Measurements from ENCODE around the gene PTPRD.

Gene PTPRD

GRCh38 chr9:9574080-9574479, 1038.7 kb downstream of the PTPRD start (continued):
- TF ChIP-seq ZNF280C (tag by site-specific recombination; IDR thresholded peaks at IDR 0.05) (no peak), ZNF785 (tag by site-specific recombination; IDR thresholded peaks at IDR 0.05) (no peak), ZNF169 (tag by site-specific recombination; IDR thresholded peaks at IDR 0.05) (no peak), KLF10 (tag by site-specific recombination; IDR thresholded peaks at IDR 0.05) (no peak), ZNF350 (tag by site-specific recombination; IDR thresholded peaks at IDR 0.05) (no peak), ZBTB49 (tag by site-specific recombination; IDR thresholded peaks at IDR 0.05; ENCODE audit: low read depth) (no peak)
- TF ChIP-seq, protein P1, sequence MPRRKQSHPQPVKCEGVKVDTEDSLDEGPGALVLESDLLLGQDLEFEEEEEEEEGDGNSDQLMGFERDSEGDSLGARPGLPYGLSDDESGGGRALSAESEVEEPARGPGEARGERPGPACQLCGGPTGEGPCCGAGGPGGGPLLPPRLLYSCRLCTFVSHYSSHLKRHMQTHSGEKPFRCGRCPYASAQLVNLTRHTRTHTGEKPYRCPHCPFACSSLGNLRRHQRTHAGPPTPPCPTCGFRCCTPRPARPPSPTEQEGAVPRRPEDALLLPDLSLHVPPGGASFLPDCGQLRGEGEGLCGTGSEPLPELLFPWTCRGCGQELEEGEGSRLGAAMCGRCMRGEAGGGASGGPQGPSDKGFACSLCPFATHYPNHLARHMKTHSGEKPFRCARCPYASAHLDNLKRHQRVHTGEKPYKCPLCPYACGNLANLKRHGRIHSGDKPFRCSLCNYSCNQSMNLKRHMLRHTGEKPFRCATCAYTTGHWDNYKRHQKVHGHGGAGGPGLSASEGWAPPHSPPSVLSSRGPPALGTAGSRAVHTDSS (tag by site-specific recombination; IDR thresholded peaks at IDR 0.05): no peak
- TF ChIP-seq, protein P2, sequence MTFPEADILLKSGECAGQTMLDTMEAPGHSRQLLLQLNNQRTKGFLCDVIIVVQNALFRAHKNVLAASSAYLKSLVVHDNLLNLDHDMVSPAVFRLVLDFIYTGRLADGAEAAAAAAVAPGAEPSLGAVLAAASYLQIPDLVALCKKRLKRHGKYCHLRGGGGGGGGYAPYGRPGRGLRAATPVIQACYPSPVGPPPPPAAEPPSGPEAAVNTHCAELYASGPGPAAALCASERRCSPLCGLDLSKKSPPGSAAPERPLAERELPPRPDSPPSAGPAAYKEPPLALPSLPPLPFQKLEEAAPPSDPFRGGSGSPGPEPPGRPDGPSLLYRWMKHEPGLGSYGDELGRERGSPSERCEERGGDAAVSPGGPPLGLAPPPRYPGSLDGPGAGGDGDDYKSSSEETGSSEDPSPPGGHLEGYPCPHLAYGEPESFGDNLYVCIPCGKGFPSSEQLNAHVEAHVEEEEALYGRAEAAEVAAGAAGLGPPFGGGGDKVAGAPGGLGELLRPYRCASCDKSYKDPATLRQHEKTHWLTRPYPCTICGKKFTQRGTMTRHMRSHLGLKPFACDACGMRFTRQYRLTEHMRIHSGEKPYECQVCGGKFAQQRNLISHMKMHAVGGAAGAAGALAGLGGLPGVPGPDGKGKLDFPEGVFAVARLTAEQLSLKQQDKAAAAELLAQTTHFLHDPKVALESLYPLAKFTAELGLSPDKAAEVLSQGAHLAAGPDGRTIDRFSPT (tag by site-specific recombination; IDR thresholded peaks at IDR 0.05): no peak

DNA sequence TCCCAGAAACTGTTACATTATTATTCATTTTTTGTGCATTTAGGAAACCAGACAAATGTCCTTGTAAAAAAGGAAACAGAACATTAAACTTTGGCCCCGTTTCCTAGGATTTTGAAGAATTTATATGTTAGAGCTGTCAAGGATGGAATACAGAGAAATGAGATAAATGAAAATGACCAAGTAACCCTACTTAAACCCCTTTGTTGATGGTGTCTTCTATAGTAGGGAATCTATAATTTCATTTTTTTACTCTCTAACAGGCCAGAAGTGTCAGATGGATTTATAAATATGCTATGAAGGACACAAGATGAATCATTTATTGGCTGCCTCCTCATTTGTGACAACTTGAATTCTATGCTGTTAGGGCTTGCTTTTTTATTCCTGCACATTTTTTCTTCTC, 1047.1 kb downstream of the PTPRD start:
- POLR2A ChIA-PET: no interaction called here
- TF ChIP-seq ZNF660 (tag by site-specific recombination; IDR thresholded peaks at IDR 0.05): no peak
- no peak for TF ChIP-seq OVOL3 (tag by site-specific recombination; IDR thresholded peaks at IDR 0.05)
- no peak for TF ChIP-seq ZNF292 (tag by site-specific recombination; IDR thresholded peaks at IDR 0.05; ENCODE audit: borderline replicate concordance, low read depth)
- TF ChIP-seq, protein P3, sequence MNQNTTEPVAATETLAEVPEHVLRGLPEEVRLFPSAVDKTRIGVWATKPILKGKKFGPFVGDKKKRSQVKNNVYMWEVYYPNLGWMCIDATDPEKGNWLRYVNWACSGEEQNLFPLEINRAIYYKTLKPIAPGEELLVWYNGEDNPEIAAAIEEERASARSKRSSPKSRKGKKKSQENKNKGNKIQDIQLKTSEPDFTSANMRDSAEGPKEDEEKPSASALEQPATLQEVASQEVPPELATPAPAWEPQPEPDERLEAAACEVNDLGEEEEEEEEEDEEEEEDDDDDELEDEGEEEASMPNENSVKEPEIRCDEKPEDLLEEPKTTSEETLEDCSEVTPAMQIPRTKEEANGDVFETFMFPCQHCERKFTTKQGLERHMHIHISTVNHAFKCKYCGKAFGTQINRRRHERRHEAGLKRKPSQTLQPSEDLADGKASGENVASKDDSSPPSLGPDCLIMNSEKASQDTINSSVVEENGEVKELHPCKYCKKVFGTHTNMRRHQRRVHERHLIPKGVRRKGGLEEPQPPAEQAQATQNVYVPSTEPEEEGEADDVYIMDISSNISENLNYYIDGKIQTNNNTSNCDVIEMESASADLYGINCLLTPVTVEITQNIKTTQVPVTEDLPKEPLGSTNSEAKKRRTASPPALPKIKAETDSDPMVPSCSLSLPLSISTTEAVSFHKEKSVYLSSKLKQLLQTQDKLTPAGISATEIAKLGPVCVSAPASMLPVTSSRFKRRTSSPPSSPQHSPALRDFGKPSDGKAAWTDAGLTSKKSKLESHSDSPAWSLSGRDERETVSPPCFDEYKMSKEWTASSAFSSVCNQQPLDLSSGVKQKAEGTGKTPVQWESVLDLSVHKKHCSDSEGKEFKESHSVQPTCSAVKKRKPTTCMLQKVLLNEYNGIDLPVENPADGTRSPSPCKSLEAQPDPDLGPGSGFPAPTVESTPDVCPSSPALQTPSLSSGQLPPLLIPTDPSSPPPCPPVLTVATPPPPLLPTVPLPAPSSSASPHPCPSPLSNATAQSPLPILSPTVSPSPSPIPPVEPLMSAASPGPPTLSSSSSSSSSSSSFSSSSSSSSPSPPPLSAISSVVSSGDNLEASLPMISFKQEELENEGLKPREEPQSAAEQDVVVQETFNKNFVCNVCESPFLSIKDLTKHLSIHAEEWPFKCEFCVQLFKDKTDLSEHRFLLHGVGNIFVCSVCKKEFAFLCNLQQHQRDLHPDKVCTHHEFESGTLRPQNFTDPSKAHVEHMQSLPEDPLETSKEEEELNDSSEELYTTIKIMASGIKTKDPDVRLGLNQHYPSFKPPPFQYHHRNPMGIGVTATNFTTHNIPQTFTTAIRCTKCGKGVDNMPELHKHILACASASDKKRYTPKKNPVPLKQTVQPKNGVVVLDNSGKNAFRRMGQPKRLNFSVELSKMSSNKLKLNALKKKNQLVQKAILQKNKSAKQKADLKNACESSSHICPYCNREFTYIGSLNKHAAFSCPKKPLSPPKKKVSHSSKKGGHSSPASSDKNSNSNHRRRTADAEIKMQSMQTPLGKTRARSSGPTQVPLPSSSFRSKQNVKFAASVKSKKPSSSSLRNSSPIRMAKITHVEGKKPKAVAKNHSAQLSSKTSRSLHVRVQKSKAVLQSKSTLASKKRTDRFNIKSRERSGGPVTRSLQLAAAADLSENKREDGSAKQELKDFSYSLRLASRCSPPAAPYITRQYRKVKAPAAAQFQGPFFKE (tag by site-specific recombination; IDR thresholded peaks at IDR 0.05; ENCODE audit: borderline replicate concordance): no peak
- no peak for TF ChIP-seq ZNF629 (tag by site-specific recombination; IDR thresholded peaks at IDR 0.05)
- no peak for TF ChIP-seq ZNF24 (tag by site-specific recombination; IDR thresholded peaks at IDR 0.05)
- TF ChIP-seq ZNF785 (tag by site-specific recombination; IDR thresholded peaks at IDR 0.05): no peak
- TF ChIP-seq, protein P4, sequence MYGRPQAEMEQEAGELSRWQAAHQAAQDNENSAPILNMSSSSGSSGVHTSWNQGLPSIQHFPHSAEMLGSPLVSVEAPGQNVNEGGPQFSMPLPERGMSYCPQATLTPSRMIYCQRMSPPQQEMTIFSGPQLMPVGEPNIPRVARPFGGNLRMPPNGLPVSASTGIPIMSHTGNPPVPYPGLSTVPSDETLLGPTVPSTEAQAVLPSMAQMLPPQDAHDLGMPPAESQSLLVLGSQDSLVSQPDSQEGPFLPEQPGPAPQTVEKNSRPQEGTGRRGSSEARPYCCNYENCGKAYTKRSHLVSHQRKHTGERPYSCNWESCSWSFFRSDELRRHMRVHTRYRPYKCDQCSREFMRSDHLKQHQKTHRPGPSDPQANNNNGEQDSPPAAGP (tag by site-specific recombination; IDR thresholded peaks at IDR 0.05): no peak
- TF ChIP-seq, protein P5, sequence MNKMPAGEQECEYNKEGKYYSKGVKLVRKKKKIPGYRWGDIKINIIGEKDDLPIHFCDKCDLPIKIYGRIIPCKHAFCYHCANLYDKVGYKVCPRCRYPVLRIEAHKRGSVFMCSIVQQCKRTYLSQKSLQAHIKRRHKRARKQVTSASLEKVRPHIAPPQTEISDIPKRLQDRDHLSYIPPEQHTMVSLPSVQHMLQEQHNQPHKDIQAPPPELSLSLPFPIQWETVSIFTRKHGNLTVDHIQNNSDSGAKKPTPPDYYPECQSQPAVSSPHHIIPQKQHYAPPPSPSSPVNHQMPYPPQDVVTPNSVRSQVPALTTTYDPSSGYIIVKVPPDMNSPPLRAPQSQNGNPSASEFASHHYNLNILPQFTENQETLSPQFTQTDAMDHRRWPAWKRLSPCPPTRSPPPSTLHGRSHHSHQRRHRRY (tag by site-specific recombination; IDR thresholded peaks at IDR 0.05): no peak

More for the DNA sequence above, 1047.1 kb downstream of the PTPRD start:
- Histone ChIP-seq H3K36me3 (ENCODE audit: control insufficient read depth in 2 of 2, insufficient read depth in 1 of 2, low read length in 2 of 2) (no peaks in the 10 kb centered on the region), H3K9me3 (ENCODE audit: control insufficient read depth, insufficient read depth, low read depth, low read length) (no peaks in the 10 kb centered on the region), H3K4me3 (ENCODE audit: low read depth, low read length) (no peak overlapping the region), H3K4me1 (ENCODE audit: control insufficient read depth, insufficient read depth, low read length) (no peaks in the 10 kb centered on the region), H3K27ac (ENCODE audit: extremely low read depth, low read depth, low read length) (no peak overlapping the region)
- CTCF ChIA-PET: no interaction called here
